Endothelial cell of umbilical vein (primary cell): ENCODE results near the gene LAMB3. TPM values are rescaled to one million over a fixed set of nuclear protein-coding genes. Genes with fewer than 3 reads are reported as not detected.

Experiments
- BruUV-seq: library from RNA; stranded (reverse); fragments of 400-500 nt; replicated peaks from 2 replicates; lab custom pipeline; 2021; lab: Mats Ljungman, UMichigan
- CTCF ChIA-PET: fragments of 300-600, 350-600 bp; sonication (Branson Sonifier 250); formaldehyde crosslinking; loops from one replicate; lab custom pipeline; 2021; ENCODE audit warnings: antibody characterized with exemption, inconsistent platforms; lab: Charles Lee
- POLR2A ChIA-PET: fragments of 300-600, 350-600 bp; sonication (Branson Sonifier 250); formaldehyde crosslinking; loops from one replicate; lab custom pipeline; 2021; ENCODE audit warnings: antibody characterized with exemption, inconsistent platforms; lab: Charles Lee
- DNase-seq: peaks from one replicate; pipeline ENCODE4 v3.0.0-alpha.2; 2011; ENCODE audit warnings: low read depth, low spot score
- FAIRE-seq: peaks from 2 replicates; lab custom pipeline; 2011; peaks lifted over from hg19 to GRCh38; lab: Jason Lieb, UNC
- H2AFZ ChIP-seq: 2 replicates; pipeline ENCODE4 v1.6.0; 2012; ENCODE audit warnings: low read depth, low read length, control low read depth, inconsistent platforms
- H3K27ac ChIP-seq: 2 replicates; pipeline ENCODE4 v1.5.1; 2011; ENCODE audit warnings: low read depth, mild to moderate bottlenecking, control low read depth, low read length, moderate library complexity; ENCODE audit not compliant: insufficient read depth
- H3K27me3 ChIP-seq, 2 experiments: 2 replicates each; pipeline versions ENCODE4 v1.6.0 to v1.6.1; 2011; ENCODE audit warnings: low read length in 2 of 2, mixed read lengths in 1 of 2; ENCODE audit not compliant: control insufficient read depth in 2 of 2, insufficient read depth in 2 of 2
- H3K36me3 ChIP-seq, 2 experiments: 2 replicates in 1 of 2; 3 replicates in 1 of 2; pipeline ENCODE4 v1.5.1; 2011; ENCODE audit warnings: low read length in 2 of 2, mild to moderate bottlenecking in 1 of 2, moderate library complexity in 1 of 2; ENCODE audit not compliant: control insufficient read depth in 2 of 2, insufficient read depth in 2 of 2; ENCODE audit errors: extremely low read depth in 1 of 2
- H3K4me1 ChIP-seq: 3 replicates; pipeline ENCODE4 v1.5.1; 2011; ENCODE audit warnings: mild to moderate bottlenecking, low read length; ENCODE audit not compliant: control insufficient read depth, insufficient read depth; ENCODE audit errors: extremely low read depth
- H3K4me2 ChIP-seq: 2 replicates; pipeline ENCODE4 v1.6.1; 2011; ENCODE audit warnings: low read length, control low read depth, mixed read lengths; ENCODE audit not compliant: insufficient read depth
- H3K4me3 ChIP-seq, 3 experiments: fragments of 200-600 bp in 1 of 3; sonication (generic), shearing (Covaris generic) in 1 of 3; replicated peaks in 1 of 3; 2 replicates each; pipeline ENCODE4 v1.5.1; 2011 to 2016; ENCODE audit warnings: control low read depth in 3 of 3, low read length in 3 of 3, mild to moderate bottlenecking in 2 of 3, inconsistent platforms in 1 of 3, low read depth in 1 of 3, moderate library complexity in 1 of 3; ENCODE audit not compliant: insufficient read depth in 1 of 3
- H3K79me2 ChIP-seq: 2 replicates; pipeline ENCODE4 v1.6.0; 2012; ENCODE audit warnings: low read length, inconsistent platforms; ENCODE audit not compliant: control insufficient read depth, insufficient read depth
- H3K9ac ChIP-seq: replicated peaks from 2 replicates; pipeline ENCODE3; 2011; ENCODE audit warnings: low read length, control low read depth; ENCODE audit not compliant: insufficient read depth; ENCODE audit errors: extremely low read depth
- H3K9me1 ChIP-seq: replicated peaks from 3 replicates; pipeline ENCODE4 v1.6.0; 2011; ENCODE audit warnings: mild to moderate bottlenecking, low read length; ENCODE audit not compliant: control insufficient read depth, insufficient read depth; ENCODE audit errors: extremely low read depth
- H3K9me3 ChIP-seq: replicated peaks from 2 replicates; pipeline ENCODE4 v1.5.1; 2012; ENCODE audit warnings: low read length, inconsistent platforms; ENCODE audit not compliant: control insufficient read depth, insufficient read depth
- H4K20me1 ChIP-seq: replicated peaks from 2 replicates; pipeline ENCODE3; 2011; ENCODE audit warnings: mild to moderate bottlenecking, low read length; ENCODE audit not compliant: control insufficient read depth, insufficient read depth; ENCODE audit errors: extremely low read depth
- GATA2 ChIP-seq: IDR thresholded peaks from 2 replicates; pipeline ENCODE4 v1.7.0; 2011; ENCODE audit warnings: low read depth, mild to moderate bottlenecking, moderate library complexity, mixed read lengths, low read length; ENCODE audit not compliant: insufficient read length, insufficient read depth
- POLR2A ChIP-seq: IDR thresholded peaks from 2 replicates; pipeline ENCODE4 v1.6.1; 2012; ENCODE audit warnings: low read depth, mild to moderate bottlenecking, control low read depth, low read length
- POLR2AphosphoS5 ChIP-seq: IDR thresholded peaks from 2 replicates; pipeline ENCODE4 v1.6.1; 2012; ENCODE audit warnings: low read depth, mild to moderate bottlenecking, control low read depth, low read length, moderate library complexity; ENCODE audit not compliant: insufficient read depth
- dilution Hi-C: fragments of 300-500 bp; cut with MboI; formaldehyde crosslinking; loops from one replicate; pipeline ENCODE4 v1.15.0; 2019; ENCODE audit warnings: low sequenced_read_pairs; ENCODE audit not compliant: extremely low pct_ligation_motif_present
- intact Hi-C: fragments of 100-400 bp; cut with micrococcal nuclease; formaldehyde crosslinking; loops from one replicate; pipeline ENCODE4 v1.10.0; 2022
- polyA plus RNA-seq, 4 experiments: library from polyadenylated mRNA; depleted of rRNA in 3 of 4; stranded (reverse) in 3 of 4; unstranded in 1 of 4; fragments of >200 nt; gene quantifications; 2 replicates each; pipeline versions ENCODE4 v1.2.1 to v1.2.3, GENCODE V29; 2011 to 2012; ENCODE audit warnings: missing spikeins in 1 of 4
- total RNA-seq: library from RNA; stranded (reverse); gene quantifications from 2 replicates; pipeline ENCODE4 v1.2.3, GENCODE V29; 2021
- TF ChIP-seq, protein P1 (sequence below), 2 donors: IDR thresholded peaks; 1 replicate in 1 of 2; 2 replicates in 1 of 2; pipeline ENCODE4 v1.5.1; 2011; ENCODE audit warnings: low read length in 2 of 2, mild to moderate bottlenecking in 2 of 2, moderate library complexity in 2 of 2, control low read depth in 1 of 2, inconsistent platforms in 1 of 2, low read depth in 1 of 2; ENCODE audit not compliant: insufficient read depth in 1 of 2; ENCODE audit errors: extremely low read depth in 1 of 2

Gene LAMB3
- total and polyA plus RNA-seq, 2 donors (not counting 3 experiments of a cell fraction or from before 2014, with no cell fraction given), result 2.6 to 3.1 TPM

DNA sequence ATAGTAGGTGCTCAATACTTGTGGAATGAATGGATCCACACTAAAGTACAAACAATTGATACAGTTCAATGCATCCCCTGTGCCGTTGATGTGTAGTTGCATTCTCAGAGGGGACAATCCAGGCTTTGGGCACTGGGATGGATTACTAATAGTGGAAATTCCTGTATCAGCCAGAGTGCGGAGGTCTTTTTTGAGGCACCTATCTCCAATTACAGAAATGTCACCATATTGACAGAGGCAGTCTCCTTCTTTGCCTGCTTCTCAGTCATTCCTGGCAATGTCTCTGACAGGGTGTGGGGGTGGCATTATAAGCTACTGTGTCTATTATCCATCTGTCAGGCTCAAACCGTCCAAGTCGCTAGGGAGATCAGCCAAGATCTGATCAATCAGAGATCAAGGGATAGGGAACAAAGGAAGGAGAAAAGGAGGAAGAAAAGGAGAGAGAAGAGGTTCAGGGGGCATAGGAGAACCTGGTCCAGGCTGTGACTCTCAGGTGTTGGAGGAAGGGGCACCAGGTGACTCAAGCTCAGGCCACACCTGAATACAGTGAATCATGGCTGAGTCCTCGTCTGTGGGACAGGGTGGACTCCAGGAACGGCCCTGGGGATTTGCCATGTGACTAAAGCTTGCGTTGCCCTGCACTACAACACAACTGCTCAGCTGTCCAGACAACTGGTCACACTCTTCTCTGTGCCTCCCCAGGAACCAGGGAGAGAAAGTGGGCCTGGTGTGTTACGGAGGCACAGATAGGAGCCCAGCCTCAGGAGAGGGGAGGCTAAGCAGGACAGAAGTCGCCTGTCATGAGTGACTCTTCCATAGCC, 3.4 kb upstream of the LAMB3 start:
- DNase-seq (no peak), FAIRE-seq (no peak)
- H3K9me3 ChIP-seq, result no peaks in the 10 kb centered on the region
- no TSS peak for BruUV-seq
- dilution Hi-C loops (no loop called here), intact Hi-C loops (no loop called here)
- H3K27me3 ChIP-seq, result no peaks in the 10 kb centered on the region
- ChIA-PET CTCF (interaction anchor here (1.4 kb wide), 1 partner anchor 9 kb away, joined by 3 read pairs; no protein-coding TSS in a partner anchor), POLR2A (no interaction called here)
- H3K4me2 ChIP-seq, result no peak overlapping the region
- TF ChIP-seq GATA2 (no peak), POLR2AphosphoS5 (no peak), POLR2A (no peak)
- TF ChIP-seq, protein P1, sequence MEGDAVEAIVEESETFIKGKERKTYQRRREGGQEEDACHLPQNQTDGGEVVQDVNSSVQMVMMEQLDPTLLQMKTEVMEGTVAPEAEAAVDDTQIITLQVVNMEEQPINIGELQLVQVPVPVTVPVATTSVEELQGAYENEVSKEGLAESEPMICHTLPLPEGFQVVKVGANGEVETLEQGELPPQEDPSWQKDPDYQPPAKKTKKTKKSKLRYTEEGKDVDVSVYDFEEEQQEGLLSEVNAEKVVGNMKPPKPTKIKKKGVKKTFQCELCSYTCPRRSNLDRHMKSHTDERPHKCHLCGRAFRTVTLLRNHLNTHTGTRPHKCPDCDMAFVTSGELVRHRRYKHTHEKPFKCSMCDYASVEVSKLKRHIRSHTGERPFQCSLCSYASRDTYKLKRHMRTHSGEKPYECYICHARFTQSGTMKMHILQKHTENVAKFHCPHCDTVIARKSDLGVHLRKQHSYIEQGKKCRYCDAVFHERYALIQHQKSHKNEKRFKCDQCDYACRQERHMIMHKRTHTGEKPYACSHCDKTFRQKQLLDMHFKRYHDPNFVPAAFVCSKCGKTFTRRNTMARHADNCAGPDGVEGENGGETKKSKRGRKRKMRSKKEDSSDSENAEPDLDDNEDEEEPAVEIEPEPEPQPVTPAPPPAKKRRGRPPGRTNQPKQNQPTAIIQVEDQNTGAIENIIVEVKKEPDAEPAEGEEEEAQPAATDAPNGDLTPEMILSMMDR (IDR thresholded peaks at IDR 0.05; ENCODE audit: extremely low read depth in 1 of 2, insufficient read depth in 1 of 2, low read depth in 1 of 2, low read length in 2 of 2), result no peak
- H3K9me1 ChIP-seq, result no peaks in the 10 kb centered on the region
- no peaks in the 10 kb centered on the region for H3K79me2 ChIP-seq
- H3K9ac ChIP-seq, result no peak overlapping the region
- no peaks in the 10 kb centered on the region for H3K36me3 ChIP-seq
- no peaks in the 10 kb centered on the region for H4K20me1 ChIP-seq
- H3K27ac ChIP-seq, result no peak overlapping the region
- H2AFZ ChIP-seq, result no peak overlapping the region
- peaks cover 17% of the 10 kb centered on the region for H3K4me1 ChIP-seq
- H3K4me3 ChIP-seq, result no peak overlapping the region
